ENCODE results near the gene HTT. TPM values are rescaled to one million over a fixed set of nuclear protein-coding genes. Genes with fewer than 3 reads are reported as not detected.

Gene HTT
- total RNA-seq, 1 donor: 97.8 TPM

DNA sequence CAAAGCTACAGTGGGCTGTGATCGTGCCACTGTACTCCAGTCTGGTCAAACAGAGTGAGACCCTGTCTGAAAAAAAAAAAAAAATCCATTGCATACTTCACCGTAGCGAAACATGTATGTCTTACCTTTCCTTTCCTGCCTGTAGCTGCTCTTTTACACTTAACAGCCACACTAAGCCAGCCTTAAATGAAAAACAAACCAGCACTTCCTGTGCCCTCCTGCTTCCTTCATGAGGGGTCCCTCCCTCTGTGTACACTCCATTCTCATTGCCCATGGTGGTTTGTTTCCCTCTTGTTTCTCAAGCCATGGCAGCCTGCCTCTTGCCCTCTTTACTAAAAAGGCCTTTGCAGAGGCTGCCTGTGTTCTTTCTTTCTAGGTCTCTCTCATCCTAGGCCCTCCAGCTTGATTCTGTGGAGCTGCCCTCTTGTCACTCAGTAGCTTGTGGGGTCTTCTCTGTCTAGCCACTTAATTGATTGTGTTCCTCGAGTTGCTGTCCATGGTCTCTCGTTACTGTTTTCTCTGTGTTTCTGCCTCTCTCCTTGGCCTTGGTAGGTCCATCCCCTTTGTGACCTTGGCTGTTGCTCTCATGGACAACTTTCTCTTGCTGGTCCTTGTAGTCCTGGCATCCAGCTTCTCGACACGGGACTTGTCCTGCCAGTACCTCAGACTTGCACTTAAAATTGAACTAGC is 122.3 kb downstream of the HTT start:
- DNase-seq (ENCODE audit: low read depth in 2 of 3, low spot score in 2 of 3): peak in 1 of 3 donors; percentile 15

DNA sequence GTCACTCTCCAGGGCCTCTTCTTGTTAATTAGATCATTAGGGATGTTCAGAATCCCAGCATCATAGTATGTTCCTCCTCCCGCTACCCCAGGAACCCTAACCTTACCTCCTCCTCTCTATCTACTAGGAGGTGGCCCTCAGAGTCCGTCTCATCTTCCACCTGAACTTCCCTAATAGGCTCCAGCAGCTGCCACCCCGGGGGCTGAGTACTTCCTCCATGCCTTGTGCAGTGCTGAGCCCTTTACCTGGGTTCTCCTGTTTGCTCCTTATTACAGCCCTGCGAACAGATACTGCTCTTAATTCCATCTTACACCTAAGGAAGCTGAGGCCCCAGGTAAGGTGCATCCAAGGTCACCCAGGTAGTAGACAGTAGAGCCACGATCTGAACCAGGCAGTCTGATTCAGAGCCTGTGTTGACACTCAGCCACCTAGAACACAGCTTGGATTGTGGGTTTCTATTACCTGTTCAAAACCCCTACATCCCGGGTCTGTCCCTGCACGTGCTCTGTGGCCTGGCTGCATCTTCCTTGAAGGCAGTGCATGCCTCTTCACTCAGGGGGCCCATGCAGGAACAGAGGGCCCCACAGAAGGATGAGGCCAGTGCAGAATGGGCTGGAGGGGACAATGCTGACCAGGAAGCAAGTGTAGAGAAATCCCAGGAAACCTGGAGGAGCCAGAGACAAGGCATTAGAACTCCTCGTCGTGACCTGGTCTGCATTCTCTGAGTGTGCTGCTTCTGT is 123.1 kb downstream of the HTT start:
- DNase-seq (ENCODE audit: low read depth in 2 of 3, low spot score in 2 of 3): peak in 1 of 3 donors; percentile 10

DNA sequence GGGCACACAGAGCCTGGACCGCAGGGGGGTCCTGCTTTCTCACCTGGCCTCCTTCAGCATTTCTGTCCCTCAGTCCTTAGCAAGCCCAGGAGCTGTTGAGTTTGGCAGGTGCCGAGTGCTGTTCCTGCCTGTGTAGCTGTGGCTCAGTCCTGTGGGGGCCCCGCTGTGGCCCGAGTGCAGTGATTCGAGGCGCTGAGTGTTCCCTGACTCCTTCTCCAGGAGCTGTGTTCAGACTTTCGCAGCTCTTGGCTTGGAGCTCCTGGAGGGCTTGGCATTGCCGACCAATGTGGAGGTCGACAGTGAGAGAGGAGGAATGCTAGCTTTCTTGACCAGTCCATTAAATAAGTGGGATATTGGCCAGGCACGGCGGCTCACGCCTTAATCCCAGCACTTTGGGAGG is 124.4 kb downstream of the HTT start:
- DNase-seq (ENCODE audit: low read depth in 2 of 3, low spot score in 2 of 3): no peak

DNA sequence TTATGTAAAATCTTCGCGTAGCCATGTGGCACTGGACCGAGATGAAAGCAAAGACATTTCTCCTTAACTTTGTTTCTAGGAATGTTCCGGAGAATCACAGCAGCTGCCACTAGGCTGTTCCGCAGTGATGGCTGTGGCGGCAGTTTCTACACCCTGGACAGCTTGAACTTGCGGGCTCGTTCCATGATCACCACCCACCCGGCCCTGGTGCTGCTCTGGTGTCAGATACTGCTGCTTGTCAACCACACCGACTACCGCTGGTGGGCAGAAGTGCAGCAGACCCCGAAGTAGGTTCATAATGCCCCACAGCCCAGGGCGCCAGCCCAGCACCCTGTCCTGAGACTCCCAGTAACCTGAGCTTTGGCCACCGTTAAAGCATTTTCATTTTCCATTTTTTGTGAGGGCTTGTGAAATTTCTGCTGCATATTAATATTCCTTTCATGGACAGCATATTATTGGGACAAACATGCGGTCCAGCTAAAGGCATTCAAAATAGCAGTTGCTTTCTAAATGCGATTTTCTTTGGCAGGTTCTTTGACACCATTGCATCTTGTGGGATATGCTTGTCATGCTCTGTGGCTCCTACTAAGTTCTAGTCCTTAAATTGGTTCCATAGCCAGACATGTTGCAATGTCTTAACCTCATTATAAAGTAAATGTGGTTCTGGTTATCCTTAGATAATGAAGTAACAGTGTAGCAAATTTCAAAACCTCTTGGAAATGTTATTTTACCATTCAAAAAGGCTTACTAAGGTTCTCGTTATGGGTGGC is 125.4 kb downstream of the HTT start:
- DNase-seq (ENCODE audit: low read depth in 2 of 3, low spot score in 2 of 3): no peak

DNA sequence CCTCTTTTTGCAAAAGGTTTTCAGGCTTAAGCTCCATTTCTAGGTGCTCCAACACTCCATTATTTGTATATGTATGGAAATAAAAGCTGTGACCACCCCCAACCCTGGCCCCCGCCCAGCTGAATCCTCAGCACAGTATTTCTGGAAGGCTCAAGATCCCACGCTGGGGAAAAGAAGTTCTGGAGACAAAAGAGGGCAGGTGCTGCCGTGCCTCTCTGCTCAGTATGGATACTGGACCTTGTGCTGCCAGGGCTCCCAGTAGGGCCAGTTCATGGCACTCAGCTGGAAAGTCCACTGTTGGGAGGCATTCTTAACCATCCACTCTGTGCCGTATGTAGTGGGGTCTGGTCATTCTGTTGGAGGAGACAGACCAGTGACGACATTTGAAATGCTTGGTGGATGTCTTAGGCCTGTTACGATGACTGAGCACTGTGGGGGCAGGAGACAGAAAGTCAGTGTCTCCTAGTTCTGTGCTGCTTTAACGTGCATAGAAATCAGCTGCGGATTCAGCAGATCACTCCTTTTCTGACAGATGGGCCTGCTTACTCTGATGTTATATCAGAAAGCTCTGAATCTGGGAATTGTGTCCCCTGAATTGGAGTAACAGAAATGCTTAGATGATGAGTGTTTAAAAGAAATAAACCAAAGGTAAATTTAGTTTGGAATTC is 126.1 kb downstream of the HTT start:
- no peak for DNase-seq (ENCODE audit: low read depth in 2 of 3, low spot score in 2 of 3)

DNA sequence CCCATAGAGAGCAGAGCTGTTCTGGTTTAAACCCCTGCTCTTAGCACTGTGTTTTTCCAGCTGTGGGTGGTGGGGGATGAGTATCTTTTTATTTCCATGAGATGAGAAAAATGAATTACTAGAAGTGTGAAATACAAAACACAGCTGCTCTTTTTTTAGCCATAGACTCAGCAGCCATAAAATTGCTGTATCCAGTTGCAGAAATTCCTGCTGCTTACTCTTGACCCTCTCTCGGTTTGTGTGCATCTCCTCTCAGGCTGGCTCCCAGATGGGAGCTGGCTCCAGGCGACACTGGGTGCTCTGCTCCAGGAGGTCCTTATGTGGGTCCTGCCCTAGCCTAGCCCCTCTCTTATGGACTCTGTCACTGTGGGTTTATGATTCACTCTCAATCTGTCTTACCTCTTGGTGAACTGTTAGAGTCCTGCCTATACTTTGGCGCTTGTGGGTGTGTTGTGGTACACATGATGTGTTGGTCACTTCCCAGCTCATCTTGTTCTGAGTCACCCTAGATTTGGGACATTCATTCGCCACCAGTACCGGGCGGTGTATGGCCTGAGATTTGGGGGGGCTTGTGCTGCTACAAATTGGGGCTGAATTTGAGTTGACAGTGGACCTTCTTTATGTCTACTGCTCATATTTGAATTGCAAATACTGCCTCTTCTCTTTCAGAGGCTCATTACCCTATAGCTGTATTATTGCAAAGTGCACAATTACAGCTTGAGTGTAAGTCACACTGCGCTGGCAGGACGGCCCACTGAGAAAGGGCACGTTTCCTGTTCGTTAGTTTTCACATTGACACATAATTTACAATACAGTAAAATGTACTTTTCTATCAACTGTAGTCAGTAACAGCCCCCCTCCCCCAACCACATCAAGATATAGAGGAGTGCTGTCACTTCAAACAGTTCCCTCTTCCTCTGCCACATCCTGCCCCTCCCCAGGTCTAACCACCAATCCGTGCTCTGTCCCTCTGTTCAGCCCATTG is 127.5 kb downstream of the HTT start:
- peak; percentile 41 to 73 (median 51) for DNase-seq (ENCODE audit: low read depth in 2 of 3, low spot score in 2 of 3)

DNA sequence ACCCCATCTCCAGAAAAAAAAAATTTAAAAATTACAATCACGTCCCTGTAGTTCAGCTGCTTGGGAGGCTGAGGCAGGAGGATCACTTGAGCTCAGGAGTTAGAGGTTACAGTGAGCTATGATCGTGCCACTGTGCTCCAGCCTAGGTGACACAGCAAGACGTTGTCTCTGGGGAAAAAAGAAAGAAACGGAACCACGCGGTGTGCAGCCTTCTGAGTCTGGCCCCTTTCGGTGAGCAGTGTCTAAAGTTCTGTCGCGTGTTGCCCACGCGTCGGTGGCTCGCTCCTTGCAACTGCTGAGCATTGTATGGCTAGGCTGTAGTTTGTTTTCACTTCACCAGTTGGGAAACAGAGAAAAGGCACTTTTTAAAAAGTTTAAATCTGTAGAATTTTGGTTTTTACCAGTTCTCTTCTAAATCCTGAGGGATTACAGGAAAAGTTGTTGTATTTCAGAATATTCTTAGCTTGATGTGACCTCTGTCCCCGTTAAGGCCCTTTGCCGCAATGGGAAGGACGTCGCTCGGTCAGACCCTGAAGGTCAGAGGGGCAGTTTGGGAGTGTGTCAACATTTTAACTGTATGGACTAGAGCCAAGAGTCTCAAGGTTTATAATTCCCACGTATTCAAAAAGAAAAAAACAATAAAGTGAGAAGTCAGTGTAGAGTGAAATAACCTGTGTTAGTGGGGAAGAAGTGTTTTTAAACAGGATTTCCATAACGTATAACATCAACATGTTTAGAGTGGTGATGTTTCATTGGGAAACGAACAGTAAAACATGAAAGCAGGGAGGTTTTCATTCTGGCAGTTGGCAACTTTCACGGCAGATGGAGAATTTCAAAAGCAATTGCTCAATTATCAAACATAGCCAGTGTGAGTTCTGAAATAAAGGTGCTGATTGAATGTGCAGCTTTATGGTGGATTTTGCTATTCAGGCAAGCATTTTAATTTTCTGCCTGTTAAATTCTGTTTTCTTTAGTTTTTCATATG is 128.6 kb downstream of the HTT start:
- no peak for DNase-seq (ENCODE audit: low read depth in 2 of 3, low spot score in 2 of 3)

DNA sequence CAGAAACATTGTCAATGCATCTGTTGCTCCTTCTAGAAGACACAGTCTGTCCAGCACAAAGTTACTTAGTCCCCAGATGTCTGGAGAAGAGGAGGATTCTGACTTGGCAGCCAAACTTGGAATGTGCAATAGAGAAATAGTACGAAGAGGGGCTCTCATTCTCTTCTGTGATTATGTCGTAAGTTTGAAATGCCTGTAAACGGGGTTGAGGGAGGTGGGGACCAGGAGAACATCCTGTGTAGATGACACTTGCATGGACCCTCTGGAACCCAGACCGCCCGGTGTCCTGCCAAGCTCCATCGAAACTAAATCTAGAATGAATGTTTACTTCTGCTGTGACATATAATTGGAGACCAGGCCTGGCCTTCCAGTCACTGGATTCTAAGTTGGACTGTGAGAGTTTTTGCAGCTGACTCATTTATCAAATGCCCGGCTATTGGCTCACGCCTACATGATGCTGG is 129.5 kb downstream of the HTT start:
- DNase-seq (ENCODE audit: low read depth in 2 of 3, low spot score in 2 of 3): no peak

DNA sequence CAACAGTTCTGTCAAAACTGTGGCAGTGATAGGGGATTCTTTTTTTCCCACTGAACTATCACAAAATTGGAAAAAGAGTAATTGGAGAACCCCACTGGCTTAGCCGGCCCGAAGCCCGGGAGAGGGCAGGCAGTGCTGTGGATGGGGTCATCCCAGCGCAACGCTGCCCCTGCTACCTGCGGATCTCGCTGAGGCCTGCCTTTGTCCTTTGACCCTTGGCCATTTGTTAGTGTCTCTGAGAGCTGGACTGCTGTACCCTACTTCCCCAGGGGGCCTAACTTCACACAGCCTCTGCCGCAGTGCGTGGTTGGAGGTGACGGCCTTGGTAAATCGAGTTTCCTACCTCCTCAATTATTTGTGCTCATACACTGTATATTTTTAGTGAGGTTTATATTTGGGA is 131.5 kb downstream of the HTT start:
- no peak for DNase-seq (ENCODE audit: low read depth in 2 of 3, low spot score in 2 of 3)

DNA sequence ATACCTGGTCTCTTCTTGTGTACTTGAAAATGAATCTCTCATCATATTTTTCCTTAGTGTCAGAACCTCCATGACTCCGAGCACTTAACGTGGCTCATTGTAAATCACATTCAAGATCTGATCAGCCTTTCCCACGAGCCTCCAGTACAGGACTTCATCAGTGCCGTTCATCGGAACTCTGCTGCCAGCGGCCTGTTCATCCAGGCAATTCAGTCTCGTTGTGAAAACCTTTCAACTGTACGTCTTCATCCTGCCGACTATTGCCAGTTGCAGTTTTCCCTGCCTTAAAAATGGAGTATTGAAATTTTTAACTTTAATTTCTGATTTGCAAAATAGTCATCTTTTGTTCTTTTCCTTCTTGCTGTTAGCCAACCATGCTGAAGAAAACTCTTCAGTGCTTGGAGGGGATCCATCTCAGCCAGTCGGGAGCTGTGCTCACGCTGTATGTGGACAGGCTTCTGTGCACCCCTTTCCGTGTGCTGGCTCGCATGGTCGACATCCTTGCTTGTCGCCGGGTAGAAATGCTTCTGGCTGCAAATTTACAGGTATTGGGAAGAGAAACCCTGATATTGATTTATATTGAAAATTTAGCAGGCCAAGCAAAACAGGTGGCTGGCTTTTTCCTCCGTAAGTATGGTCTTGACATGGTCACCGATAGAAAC is 132.1 kb downstream of the HTT start:
- no peak for DNase-seq (ENCODE audit: low read depth in 2 of 3, low spot score in 2 of 3)

DNA sequence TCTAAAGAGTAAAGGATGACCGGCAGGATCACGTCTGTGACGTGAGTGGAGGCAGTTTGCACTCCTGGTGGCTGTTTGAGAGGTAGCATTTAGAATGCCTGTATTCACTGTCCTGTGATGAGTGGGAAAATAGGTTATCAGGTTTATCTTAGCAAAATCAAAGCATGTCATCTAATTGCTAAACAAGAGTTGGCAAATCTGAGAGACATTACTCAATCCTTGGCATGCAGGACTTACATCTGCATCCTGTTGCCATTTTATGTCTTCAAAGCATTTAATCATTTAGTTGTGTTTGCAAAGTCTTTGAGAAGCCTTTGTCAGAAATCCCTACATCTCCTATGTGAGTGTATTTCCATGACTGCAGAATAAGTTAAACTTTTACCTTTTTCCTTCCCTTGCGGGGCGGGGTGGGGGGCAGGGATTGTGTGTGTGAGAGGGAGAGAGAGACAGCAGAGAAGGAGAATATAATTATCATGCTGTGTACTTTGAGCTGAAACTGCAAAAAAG is 133.1 kb downstream of the HTT start:
- peak in 1 of 3 donors; percentile 41 for DNase-seq (ENCODE audit: low read depth in 2 of 3, low spot score in 2 of 3)

DNA sequence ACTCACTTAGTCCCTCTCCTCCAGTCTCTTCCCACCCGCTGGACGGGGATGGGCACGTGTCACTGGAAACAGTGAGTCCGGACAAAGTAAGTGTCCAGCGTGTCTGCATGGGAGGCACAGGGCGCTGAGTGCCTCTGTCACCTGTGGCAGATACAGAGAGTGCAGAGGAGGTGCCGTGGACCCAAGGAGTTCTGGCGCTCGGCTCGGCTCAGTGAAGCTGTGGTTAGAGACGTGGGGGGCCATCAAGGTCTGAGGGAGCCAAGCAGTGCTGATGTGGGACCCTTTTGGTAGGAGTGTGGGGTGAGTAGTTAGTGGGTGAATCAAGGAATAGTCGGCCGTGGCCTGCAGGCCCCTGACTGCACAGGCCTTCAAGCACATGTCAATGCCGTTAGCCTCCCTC is 134.3 kb downstream of the HTT start:
- no peak for DNase-seq (ENCODE audit: low read depth in 2 of 3, low spot score in 2 of 3)

DNA sequence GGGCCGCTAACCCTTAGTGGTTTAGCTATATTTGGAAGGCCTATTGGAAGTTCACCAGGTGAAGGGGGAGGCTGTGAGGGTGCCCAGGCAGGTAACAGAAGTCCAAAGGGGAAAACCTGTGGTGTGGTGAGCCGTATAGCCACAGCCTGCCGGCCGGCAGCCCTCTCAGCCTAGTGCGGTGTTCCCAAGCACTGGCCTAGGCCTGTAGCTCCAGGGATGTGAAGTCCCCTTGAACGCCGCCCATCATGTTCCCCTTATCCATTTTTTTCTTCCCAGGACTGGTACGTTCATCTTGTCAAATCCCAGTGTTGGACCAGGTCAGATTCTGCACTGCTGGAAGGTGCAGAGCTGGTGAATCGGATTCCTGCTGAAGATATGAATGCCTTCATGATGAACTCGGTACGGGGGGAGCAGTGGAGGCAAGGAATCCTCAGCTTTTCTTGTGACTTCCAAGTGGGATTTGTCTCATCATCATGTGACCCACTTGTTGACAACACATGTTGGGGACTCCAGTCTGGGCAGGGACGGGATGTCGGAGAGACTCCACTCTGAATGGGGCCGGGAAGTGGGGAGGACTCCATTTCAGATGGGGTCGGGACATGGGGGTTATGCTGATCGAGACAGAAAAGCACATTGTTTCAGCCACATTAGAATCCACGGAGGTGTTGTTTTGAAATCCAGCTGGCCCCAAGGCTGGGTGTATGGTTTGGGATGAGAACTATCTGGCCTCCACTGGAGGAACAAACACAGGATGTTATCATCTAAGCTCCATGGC is 135.3 kb downstream of the HTT start:
- no peak for DNase-seq (ENCODE audit: low read depth in 2 of 3, low spot score in 2 of 3)

DNA sequence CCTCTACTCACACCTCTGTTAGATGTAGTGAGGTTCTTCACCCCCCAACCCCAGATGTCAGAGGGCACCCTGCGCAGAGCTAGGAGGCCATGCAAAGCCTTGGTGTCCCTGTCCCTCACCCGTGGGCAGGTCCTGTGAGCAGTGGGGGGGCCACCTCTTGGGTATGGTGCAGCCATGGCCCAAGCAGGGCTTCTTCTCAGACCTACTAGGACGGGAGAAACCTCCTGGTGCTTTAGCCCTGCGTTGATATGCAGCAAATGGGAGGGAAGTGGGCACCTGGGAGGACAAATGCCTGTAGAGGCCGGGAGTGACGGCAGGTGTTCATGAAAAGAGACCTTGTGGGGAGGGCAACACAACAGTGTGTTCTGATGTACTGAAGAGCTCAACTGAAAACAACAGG is 136.0 kb downstream of the HTT start:
- no peak for DNase-seq (ENCODE audit: low read depth in 2 of 3, low spot score in 2 of 3)

DNA sequence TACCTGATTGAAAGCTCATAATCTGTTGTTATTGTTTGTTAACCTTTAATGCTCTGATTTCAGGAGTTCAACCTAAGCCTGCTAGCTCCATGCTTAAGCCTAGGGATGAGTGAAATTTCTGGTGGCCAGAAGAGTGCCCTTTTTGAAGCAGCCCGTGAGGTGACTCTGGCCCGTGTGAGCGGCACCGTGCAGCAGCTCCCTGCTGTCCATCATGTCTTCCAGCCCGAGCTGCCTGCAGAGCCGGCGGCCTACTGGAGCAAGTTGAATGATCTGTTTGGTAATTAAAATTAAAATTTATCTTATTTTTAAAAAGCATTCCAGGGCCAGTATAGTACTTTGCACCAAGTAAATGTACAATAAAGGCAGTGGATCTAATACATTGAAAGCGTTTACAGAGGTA is 137.4 kb downstream of the HTT start:
- no peak for DNase-seq (ENCODE audit: low read depth in 2 of 3, low spot score in 2 of 3)

DNA sequence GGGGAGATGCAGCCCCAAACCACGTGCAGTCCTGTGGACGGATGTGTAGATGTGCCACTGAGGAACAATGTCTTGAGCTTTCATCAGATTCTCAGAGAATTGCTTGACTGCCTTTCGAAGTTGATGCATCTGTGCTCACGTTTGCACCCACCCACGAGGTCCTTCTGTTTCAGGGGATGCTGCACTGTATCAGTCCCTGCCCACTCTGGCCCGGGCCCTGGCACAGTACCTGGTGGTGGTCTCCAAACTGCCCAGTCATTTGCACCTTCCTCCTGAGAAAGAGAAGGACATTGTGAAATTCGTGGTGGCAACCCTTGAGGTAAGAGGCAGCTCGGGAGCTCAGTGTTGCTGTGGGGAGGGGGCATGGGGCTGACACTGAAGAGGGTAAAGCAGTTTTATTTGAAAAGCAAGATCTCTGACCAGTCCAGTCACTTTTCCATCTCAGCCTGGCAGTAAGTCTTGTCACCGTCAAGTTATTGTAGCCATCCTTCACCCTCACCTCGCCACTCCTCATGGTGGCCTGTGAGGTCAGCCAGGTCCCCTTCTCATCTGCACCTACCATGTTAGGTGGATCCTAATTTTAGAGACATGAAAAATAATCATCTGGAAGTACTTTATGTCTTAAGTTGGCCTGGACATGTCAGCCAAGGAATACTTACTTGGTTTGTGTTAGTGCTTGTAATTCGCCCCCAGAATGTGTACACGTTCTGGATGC is 138.1 kb downstream of the HTT start:
- DNase-seq (ENCODE audit: low read depth in 2 of 3, low spot score in 2 of 3): no peak

DNA sequence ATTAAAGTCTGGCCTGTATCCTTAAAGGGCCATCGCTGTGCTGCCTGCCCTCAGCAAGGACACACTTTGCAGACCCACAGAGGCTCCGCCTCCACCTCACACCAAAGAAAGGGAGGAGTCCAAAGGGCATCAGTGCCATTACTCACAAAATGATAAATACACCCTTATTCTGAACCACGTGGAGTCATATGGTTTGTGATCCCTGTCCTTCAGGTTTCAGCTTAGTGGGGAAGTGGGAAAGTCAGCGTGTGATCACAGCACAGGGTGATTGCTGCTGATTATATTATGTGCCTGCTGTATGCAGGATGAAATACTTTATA is 138.6 kb downstream of the HTT start:
- no peak for DNase-seq (ENCODE audit: low read depth in 2 of 3, low spot score in 2 of 3)
